ENCODE measurements around the gene UBE2J2. TPM values are rescaled to one million over a fixed set of nuclear protein-coding genes. Genes with fewer than 3 reads are reported as not detected.
A peak's percentile ranks its signal among the peaks of the same experiment; 100 is the strongest.

Gene UBE2J2
- total RNA-seq, 4 donors from 2014 or later = 30.2 to 70.0 (median 60.0) TPM

GRCh38 chr1:1302006-1302430 is 28.4 kb upstream of the UBE2J2 start:
- peak in 1 of 2 donors; percentile 34 for TF ChIP-seq CTCF (IDR thresholded peaks at IDR 0.05)
- no peak for TF ChIP-seq EP300 (IDR thresholded peaks at IDR 0.05)

GRCh38 chr1:1300352-1300739 is 26.7 kb upstream of the UBE2J2 start:
- no peak for TF ChIP-seq POLR2AphosphoS5 (IDR thresholded peaks at IDR 0.05)
- no peak for TF ChIP-seq CTCF (IDR thresholded peaks at IDR 0.05)
- TF ChIP-seq POLR2A (IDR thresholded peaks at IDR 0.05) = no peak
- no peak for TF ChIP-seq EP300 (IDR thresholded peaks at IDR 0.05)
- Histone ChIP-seq H3K27me3 (no peaks in the 10 kb centered on the region), H3K36me3 (peaks cover 47% of the 10 kb centered on the region), H3K9me3 (no peaks in the 10 kb centered on the region), H3K27ac (no peak overlapping the region), H3K4me1 (peaks cover 39% of the 10 kb centered on the region), H3K4me3 (no peak overlapping the region)
- 74% methylated on average over 8 of the region's 12 CpGs for WGBS
- no peak for DNase-seq (ENCODE audit: low spot score in 2 of 2)

More at GRCh38 chr1:1302006-1302430, 28.4 kb upstream of the UBE2J2 start:
- Histone ChIP-seq H3K27ac (no peak overlapping the region), H3K4me1 (peaks cover 56% of the 10 kb centered on the region), H3K27me3 (no peaks in the 10 kb centered on the region), H3K9me3 (no peaks in the 10 kb centered on the region), H3K4me3 (no peak overlapping the region), H3K36me3 (peaks cover 30% of the 10 kb centered on the region)
- no peak for DNase-seq (ENCODE audit: low spot score in 2 of 2)
- WGBS = 92% methylated on average over 2 of the region's 9 CpGs

GRCh38 chr1:1299686-1300351 is 26.2 kb upstream of the UBE2J2 start:
- no peak overlapping the region for H3K27ac ChIP-seq
- peaks cover 52% of the 10 kb centered on the region for H3K36me3 ChIP-seq
- H3K27me3 ChIP-seq = no peaks in the 10 kb centered on the region
- H3K4me1 ChIP-seq = peaks cover 34% of the 10 kb centered on the region
- WGBS = 88% methylated on average over 10 of the region's 22 CpGs
- H3K4me3 ChIP-seq = no peak overlapping the region
- no peaks in the 10 kb centered on the region for H3K9me3 ChIP-seq
- TF ChIP-seq POLR2A (IDR thresholded peaks at IDR 0.05) (no peak), CTCF (IDR thresholded peaks at IDR 0.05) (peak in 1 of 2 donors; percentile 8)
- no peak for DNase-seq (ENCODE audit: low spot score in 2 of 2)

- H3K27ac ChIP-seq = no peak overlapping the region
- no peak overlapping the region for H3K4me3 ChIP-seq
- H3K27me3 ChIP-seq = no peaks in the 10 kb centered on the region
- no peak for DNase-seq (ENCODE audit: low spot score in 2 of 2)
- peaks cover 59% of the 10 kb centered on the region for H3K36me3 ChIP-seq
- H3K4me1 ChIP-seq = peaks cover 26% of the 10 kb centered on the region
- H3K9me3 ChIP-seq = no peaks in the 10 kb centered on the region
- TF ChIP-seq POLR2A (IDR thresholded peaks at IDR 0.05) (no peak), EP300 (IDR thresholded peaks at IDR 0.05) (no peak), CTCF (IDR thresholded peaks at IDR 0.05) (no peak), POLR2AphosphoS5 (IDR thresholded peaks at IDR 0.05) (no peak)
- 80% methylated on average over 6 of the region's 30 CpGs for WGBS
Observed at GRCh38 chr1:1298861-1299685, 25.4 kb upstream of the UBE2J2 start.

- H3K27me3 ChIP-seq = no peaks in the 10 kb centered on the region
- TF ChIP-seq POLR2AphosphoS5 (IDR thresholded peaks at IDR 0.05) (no peak), CTCF (IDR thresholded peaks at IDR 0.05) (no peak), EP300 (IDR thresholded peaks at IDR 0.05) (no peak), POLR2A (IDR thresholded peaks at IDR 0.05) (no peak)
- no peak overlapping the region for H3K27ac ChIP-seq
- H3K36me3 ChIP-seq = peaks cover 64% of the 10 kb centered on the region
- no peak for DNase-seq (ENCODE audit: low spot score in 2 of 2)
- H3K4me1 ChIP-seq = peaks cover 15% of the 10 kb centered on the region
- H3K9me3 ChIP-seq = no peaks in the 10 kb centered on the region
- no peak overlapping the region for H3K4me3 ChIP-seq
- WGBS = 100% methylated on average over 2 of the region's 31 CpGs
Observed at GRCh38 chr1:1297802-1298424, 24.3 kb upstream of the UBE2J2 start.

Data from suprapubic skin (tissue), 4 donors.